Retinal pigment epithelial cell (primary cell): Measurements from ENCODE around the gene EEF1AKMT3.

ENCODE experiments used
- DNase-seq: peaks from one replicate; pipeline ENCODE4 v3.0.0-alpha.2; 2010; ENCODE audit warnings: low read depth
- H3K4me3 ChIP-seq: 2 replicates; pipeline ENCODE4 v1.5.1; 2011; ENCODE audit warnings: mild to moderate bottlenecking, low read length, control low read depth, moderate library complexity
- CTCF ChIP-seq: conservative IDR thresholded peaks from 2 replicates; pipeline ENCODE4 v1.5.1; 2011; ENCODE audit warnings: low read depth, low read length, control low read depth, inconsistent platforms

EEF1AKMT3 gene

GRCh38 chr12:57763881-57764661 is 8.3 kb upstream of the EEF1AKMT3 start:
- TF ChIP-seq CTCF = no peak
- H3K4me3 ChIP-seq = no peak overlapping the region

GRCh38 chr12:57764662-57765002 is 7.8 kb upstream of the EEF1AKMT3 start:
- peak overlapping the region; percentile 25 for H3K4me3 ChIP-seq
- no peak for TF ChIP-seq CTCF
- no peak for DNase-seq

More at GRCh38 chr12:57763881-57764661, 8.3 kb upstream of the EEF1AKMT3 start:
- no peak for DNase-seq

- DNase-seq = no peak
- peak; percentile 46 for TF ChIP-seq CTCF
- H3K4me3 ChIP-seq = peak overlapping the region; percentile 25
Measured at GRCh38 chr12:57765003-57765697, 7.3 kb upstream of the EEF1AKMT3 start.

- no peak for TF ChIP-seq CTCF
- DNase-seq = no peak
- H3K4me3 ChIP-seq = peak overlapping the region; percentile 43
Measured at GRCh38 chr12:57765698-57766463, 6.5 kb upstream of the EEF1AKMT3 start.

GRCh38 chr12:57766464-57767304 is 5.7 kb upstream of the EEF1AKMT3 start, which contains the start of gene CYP27B1:
Gene CYP27B1 (minus strand): TSS chr12:57767078. CDS start chr12:57767041, 37 bp downstream.
- peak within 1 kb of the TSS; percentile 43 for H3K4me3 ChIP-seq
- peak; percentile 17 for TF ChIP-seq CTCF
- DNase-seq = no peak

- no peak for DNase-seq
- no peak for TF ChIP-seq CTCF
- no peak overlapping the region for H3K4me3 ChIP-seq
Measured at GRCh38 chr12:57767305-57767698, 5.1 kb upstream of the EEF1AKMT3 start.
